ENCODE measurements around the gene GNG11. TPM values are rescaled to one million over a fixed set of nuclear protein-coding genes. Genes with fewer than 3 reads are reported as not detected.
"Not testable (repeated sequence)": the region's sequence is repeated elsewhere in the genome, so short reads cannot be mapped to it uniquely, and the experiment has no call there.

The GNG11 gene
- 17.0 TPM for polyA plus RNA-seq (2013, experiment 1 of 2; ENCODE audit: insufficient read length)
- polyA plus RNA-seq (2013, experiment 2 of 2; ENCODE audit: insufficient read length): 18.0 TPM

DNA sequence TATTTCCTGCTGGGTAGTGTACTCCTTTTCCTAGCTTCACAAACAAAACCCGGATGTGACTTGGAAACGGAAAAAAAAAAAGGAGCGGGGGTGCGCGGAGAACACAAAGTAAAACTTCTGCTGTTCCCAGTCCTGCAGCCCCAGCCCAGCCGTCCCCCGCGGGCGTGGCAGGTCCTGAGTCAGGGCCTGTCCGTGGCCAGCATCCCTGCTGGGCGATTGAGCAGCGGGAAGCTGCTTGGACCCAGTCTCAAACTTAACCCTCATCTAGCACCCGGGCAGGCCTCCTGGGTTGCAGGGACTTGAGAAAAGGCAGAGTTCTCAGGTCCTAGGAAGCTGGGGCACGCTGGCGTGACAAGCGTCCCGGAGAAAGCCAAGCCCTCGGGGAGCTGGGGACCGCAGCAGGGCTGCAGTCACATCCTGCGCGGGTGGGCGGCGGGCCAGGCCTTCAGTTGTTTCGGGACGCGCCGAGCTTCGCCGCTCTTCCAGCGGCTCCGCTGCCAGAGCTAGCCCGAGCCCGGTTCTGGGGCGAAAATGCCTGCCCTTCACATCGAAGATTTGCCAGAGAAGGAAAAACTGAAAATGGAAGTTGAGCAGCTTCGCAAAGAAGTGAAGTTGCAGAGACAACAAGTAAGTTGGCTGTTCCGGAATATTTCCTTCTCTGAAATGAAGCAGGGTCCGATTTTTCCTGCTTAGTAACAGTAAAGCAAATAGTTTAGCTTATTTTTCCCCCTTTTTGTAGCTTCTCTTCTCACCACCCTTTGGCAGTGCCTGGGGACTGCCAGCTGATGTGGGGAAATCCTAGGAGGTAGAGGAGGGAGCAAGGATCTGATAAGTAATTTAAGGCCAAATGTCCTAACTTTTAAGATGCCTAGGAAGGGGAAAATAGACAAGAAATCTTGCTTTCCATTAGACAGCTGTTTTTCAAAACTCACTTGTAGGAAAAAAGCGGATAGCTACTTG, at the start of gene GNG11:
Gene GNG11, plus strand, starts transcription at position 129 of the 960 bp plus-strand sequence. Its CDS starts 403 bp downstream, at position 532.
- DNase-seq: peak; percentile 71

DNA sequence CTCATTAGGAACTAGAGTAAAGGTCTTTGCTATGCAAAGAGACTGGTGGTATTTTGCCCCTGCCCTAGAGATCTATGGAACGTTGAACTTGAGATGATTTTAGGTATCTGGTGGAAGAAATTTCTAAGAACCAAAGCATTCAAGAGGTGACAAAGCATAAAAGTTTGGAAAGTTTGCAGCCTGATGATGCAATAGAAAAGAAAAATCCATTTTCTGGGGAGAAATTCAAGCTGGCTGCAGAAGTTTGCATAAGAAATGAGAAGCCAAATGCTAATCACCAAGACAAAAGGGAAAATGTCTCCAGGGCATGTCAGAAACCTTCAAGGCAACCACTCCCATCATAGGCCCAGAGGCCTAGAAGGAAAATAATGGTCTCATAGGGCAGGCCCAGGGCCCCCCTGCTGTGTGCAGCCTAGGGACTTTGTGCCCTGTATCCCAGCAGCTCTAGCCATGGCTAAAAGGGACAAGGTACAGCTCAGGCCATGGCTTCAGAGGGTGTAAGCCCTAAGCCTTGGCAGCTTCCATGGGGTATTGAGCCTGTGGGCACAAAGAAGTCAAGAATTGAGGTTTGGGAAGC, 47.4 kb upstream of the GNG11 start:
- DNase-seq: no peak

DNA sequence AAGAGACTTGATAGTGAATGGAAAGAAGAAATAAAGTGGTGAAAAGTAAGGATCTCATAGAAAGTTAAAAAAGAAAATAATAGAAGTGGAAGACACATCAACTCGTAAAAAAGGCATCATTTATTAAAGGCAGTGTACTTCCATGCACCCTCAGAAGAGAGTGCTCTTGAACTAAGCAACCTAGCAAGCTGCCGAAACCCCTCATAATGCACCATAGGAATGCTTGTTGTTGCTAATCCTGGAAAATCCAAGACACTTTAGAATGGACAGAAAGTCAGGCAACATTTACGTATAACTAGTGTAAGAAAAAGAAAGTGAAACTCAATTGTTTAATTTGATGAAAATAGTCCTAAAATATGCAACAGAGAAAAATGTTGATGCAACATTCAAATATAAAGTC, 43.8 kb upstream of the GNG11 start:
- DNase-seq: no peak

DNA sequence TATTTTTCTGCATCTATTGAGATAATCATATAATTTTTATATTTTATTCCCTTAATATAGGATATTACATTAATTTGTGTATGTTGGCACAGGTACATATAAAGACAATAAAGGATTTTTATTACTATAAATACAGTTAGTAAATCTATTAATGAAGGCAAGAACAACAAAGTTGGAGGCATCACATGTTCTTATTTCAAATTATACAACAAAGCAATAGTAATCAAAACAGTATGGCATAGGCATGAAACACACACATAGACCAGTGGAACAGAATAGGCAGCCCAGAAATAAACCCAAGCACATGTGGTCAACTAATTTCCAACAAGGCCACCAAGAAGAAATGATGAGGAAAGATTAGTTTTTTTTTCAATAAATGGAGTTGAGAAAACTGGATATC, 42.2 kb upstream of the GNG11 start:
- DNase-seq: no peak

DNA sequence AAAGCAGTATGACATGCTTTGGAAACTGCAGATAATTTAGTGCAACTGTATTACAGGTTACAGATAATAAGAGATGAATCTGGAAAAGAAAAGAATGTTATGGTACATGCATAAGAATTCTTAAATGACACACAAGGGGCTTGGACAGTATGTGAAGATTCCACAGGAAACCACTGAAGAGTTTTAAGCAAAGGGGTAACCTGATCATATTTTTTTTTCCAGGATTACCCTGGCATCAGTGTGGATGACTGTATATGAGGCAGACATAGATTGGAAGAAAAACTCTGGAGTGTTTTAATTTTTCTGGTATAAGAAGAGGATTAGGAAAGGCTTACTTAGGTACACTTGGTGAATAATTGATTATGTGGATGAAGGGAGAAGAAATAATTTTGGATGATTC, 39.1 kb upstream of the GNG11 start:
- DNase-seq: peak; percentile 34

DNA sequence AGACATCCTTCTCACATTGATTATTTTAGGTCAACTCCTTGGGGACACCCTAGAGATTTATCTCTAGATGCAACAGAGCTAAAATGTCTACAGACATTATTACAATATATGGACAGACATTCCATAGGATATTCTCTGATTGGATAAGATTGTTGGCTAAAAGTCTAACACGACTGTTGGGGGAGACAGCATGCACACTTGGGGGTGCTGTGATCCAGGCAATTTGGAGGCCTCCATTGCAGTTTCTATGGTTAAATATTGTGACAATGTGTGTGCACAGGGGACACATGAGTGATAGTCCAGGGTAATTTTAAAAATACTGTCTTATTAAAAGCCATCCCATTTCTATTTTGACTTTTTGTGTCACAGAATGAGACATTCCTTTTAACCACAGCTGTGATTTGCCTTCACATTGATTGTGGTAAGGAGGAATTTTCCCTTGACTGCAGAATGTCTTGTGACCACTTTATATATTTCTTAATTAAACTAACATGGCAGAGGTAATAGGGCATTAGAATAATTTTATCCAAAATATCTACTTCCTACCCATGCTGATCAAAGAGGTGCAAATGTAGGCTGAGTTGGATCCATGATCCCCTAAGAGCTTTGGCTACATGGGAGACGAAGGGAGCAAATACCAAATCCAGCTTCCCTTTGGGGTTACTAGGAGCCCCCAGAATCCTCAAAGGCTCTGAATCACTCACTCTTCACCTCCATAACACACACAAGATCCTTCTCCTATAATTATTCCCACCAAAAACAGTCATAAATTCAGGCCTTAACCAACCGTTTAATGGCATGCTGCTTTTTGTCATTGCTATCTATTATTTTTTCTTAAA, 38.2 kb upstream of the GNG11 start:
- no peak for DNase-seq

DNA sequence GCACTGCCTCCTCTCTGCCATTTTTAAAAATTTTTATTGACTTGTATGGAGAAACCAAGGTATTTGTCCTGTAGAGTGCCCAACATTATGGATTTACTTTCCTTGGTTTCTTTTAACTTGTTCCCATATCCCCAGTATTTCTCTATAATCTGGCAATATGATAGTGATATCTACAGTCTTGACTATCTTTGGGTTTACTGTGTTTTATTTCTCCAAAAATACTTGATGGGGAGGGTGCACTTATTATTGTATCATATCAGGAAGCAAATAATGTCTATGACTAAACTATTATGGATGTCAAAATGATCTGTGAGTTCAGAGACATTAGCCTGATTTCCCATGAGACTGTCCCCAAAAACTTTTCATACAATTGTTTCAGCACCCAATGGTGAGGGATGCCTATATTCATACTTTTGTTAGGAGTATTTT, 37.6 kb upstream of the GNG11 start:
- no peak for DNase-seq

DNA sequence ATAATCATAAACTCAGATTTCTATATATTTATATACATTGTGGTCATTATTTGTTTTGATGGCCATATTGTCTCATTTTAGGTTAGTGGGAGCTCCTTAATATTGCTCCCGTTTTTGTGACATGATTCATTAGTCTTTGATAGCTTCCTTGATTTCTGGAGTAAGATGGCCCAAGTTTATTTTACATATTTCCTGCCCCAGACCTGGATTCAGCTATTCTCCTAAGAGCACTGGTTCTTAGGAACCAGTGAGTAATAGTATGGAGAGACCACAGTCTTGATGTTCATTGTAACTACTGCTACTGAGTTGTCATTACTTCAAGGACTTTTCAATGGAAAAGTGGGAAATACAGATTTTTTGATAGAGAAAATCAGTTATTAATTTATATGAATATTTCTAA, 37.0 kb upstream of the GNG11 start:
- no peak for DNase-seq

DNA sequence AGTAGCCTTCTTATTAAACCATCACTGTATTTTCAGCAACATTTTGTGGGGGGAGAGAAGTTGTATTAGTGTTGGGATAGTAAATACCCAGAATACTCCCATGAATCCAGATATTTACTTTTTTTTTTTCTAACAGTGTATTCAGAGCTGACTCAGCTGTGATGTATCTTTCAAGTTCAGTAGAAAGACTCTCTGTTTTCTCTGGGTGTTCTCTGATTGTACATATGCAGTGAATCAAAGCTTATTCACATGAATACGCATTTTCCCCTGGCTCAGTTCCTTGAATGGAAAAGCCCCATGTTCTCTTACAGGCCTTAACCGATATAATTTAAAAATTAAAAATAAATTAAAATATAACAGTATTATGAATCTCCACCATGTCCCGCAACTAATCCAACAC, 32.3 kb upstream of the GNG11 start:
- DNase-seq: peak; percentile 68

DNA sequence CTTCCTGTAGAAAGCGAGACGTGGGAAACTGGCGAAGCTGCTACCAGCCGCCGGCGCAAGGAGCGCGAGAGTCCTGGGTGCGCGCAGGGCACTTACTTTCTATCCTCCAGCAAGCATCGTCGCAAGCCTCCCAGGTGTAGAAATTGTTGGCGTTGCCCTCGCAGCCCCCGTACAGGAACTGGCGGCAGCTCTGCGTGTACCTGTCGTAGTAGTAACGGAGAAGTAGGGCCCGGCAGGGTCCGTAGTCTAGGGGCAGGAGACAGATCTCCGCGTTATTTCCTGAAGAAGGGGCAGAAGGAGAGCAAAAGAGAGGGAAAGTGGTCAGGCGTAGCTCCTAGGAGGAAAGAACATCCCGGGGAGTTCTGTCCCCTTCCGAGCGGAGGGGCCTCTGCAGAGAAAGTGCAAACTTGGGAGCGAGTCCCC, 31.5 kb upstream of the GNG11 start:
- peak; percentile 41 for DNase-seq

DNA sequence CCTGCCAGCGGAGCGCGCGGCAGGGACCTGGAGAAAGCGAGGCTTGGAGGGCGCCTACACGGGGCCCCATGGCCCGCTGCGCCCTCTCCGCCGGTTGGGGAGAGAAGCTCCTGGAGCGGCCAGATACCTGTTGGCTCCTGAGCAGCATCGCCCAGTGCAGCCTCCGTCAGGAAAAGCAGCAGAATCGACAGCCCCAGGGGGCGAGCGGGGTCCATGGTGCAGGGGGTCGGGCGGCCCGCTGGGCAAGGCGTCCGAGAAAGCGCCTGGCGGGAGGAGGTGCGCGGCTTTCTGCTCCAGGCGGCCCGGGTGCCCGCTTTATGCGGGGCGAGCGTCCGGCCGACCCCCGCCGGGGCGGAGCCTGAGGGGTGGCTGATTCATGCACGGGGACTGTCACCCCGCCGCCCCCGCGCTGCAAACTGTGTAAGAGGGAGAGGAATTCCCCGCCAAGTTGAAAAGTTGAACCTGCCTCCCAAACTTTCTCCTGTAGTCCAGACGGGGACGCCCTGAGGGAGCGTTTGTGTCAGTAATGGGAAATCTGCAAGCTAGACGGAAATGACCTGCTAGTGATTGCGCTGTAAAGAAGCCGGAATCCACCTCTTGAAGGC, 31.0 kb upstream of the GNG11 start, which contains the start of gene TFPI2:
Gene TFPI2, minus strand, starts transcription at position 290 of the 605 bp plus-strand sequence. Its CDS starts 75 bp downstream, at position 215.
- peak; percentile 55 for DNase-seq

DNA sequence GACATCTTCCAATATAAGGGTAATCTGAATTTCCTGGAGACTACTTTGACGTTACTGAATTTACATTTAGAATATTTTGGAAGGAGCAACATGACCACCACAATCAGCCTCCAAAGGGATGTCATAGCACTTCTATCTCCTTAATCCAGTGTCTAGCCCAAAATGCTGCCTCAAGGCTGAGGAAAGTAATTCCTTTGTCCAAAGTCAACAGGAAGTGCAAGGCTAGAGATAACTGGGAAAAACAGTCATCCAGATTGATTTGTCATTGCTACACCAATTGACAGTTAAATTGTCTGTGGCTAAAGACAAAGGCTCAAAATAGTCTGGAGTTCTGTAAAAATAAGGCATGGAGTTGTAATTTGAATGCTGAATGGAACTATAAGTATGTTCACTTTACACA, 27.1 kb upstream of the GNG11 start:
- DNase-seq: no peak

DNA sequence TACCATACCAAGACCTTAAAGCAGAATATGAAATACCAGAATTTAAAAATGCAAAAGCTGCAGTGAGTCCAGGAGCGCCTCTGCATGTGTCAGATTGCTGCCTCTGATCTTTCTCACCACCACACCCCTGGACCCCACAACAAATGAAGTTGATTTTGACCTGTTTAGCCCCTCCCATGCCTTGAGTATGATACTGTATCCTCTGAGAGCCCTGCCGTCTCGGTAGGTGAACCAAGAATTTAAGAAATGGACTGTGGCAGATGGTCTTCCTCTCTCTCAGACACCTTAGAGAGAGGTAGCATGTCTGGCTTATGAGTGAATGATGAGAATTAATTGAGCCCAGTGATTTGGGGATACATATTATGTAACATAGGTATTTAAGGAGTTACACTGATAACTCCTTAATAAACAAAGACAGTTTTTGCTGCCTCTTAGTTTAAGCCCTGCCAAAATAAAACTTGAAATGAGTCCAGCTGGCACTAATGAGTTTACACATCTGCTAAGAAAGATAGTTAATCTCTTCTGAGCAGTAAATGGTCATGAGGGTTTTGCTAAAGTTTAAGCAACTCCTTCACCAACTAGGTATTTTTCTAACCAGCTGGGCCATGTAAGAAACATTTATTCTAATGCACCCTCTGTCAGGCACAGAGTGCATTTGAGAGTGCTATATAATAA, 26.4 kb upstream of the GNG11 start:
- DNase-seq: no peak

DNA sequence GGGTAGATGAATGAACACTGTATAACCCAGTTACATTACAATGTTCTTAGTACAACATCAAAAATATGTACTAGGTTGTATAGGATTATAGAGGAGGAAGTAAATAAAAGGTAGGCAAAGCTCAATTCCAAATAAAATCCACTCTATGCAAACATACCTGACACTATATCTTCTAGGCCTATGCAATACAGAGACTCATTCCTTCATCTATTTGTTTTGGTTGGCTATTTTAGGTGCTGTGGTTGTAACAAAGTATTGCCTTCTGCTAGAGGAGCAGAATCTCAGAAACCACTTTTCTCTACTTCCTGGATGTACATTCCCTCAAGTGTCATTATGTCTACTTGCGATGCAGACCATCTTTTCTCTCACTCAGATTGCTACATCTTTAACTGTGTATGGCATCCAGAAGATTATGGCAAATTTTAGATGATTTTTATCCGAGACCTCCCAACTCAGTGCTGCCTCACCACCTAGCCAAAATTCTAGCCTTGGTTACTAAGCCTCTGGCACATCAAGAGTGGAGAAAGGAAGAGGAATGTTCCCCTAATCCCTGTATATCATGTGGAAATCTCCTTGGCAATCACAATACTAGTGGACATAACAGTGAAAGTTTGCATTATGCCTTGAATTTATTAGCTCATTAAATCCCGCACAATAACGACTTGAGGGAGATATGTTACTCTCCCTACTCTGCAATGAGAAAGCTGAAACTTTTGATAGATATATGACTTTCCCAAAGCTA, 25.5 kb upstream of the GNG11 start:
- no peak for DNase-seq

DNA sequence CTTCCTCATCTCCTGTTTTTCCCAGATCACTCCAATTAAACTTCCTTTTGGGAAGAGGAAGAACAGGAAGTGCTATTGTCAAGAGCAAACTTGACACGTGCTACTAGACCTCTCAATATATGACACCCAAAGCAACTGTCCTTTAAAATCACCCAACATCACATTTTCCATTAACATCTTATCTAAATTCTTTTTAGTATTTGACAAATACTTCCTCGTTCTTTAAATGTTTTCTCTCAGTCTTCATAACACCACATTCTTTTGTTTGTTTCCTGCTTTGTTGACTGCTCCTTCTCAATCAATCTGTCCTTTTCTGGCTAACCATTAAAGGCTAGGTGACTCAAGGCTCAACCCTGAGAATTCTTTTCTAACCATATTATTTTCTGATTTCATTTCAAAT, 23.9 kb upstream of the GNG11 start:
- DNase-seq: no peak

DNA sequence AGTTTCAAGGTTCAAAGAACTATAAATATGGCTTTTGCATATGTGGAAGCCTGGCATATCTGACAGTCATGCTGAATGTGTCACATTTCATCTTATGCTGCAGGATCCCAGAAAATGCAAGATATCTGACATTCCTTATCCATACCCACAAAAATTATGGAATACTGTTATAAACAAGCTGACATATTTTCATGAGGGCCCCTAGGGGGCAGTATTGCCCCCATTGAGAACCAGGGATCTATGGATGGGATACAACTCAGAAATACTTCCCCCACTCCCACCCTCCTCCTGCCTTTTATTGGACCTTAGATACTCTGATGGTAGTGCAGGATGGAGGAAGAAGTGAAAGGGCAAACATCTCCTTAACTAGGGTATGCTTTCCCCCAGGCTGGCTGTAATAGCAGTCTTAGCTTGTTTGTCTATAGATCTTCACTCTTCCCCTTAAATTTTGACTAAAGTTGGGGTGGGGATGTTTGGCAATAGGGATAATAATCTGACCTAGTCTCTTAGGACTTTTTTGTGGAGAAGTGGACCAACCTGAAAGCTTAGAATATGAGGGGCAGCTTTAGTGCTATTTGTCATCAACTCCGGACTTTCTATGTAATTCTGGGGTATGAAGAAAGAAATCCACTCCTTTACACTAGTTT, 18.6 kb upstream of the GNG11 start:
- peak; percentile 71 for DNase-seq

DNA sequence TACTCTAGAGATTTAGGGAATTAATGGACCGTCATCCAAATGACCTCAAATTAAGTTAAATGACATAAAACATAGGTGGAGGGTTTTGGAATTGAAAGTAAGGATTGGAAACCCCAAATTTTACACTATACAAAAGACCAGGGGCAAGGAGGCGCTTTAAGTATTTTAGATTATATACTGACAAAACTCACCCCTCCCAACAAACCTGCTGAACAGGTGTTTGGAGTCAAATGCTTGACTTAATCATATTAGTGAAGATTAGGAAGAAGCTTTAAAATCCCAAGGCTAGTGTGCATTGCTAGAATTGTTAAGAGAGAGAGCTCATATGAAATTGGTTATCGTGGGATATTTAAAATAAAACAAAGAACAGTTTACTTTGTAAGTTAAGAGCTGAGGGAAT, 15.3 kb upstream of the GNG11 start, which contains the start of gene GNGT1:
Gene GNGT1, plus strand, starts transcription at position 301 of the 400 bp plus-strand sequence. CDS start 180 bp downstream, outside the sequence.
- no peak for DNase-seq

DNA sequence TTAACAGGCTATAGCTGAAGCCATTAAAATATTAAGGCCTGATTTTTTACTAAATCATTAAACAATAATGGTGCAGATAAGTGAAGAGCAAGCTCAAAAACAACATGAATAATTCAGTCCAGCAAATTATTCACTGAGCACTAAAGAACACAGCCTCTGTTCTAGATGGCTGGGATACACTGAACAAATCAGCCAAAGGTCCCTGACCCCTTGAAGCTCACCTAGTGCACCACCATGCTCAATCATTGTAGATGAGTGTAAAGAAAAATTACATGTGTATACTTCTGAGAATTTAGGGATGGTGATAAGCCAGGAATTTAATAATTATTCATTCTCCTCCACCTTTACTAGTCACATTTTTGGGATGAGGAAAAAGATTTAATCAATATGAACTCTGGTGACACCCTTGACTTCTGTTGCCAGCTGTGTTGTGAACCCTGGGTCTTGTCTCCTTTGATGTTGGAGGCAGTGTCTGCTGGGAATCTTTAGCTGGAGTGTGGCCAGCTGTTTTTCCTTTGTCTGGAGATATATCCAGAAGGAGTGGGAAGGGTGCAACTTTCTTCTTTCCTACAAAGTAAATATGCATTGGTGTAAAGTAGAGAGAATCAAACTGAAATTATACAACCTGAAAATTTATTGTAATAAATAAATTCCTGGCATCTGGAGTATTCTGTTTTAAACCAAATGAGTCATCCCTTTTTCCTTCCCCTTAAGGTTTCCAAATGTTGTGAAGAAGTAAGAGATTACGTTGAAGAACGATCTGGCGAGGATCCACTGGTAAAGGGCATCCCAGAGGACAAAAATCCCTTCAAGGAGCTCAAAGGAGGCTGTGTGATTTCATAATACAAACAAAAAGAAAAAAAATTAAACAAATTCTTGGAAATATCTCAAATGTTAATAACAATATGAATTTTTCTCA, 11.2 kb upstream of the GNG11 start:
- DNase-seq: peak; percentile 76

DNA sequence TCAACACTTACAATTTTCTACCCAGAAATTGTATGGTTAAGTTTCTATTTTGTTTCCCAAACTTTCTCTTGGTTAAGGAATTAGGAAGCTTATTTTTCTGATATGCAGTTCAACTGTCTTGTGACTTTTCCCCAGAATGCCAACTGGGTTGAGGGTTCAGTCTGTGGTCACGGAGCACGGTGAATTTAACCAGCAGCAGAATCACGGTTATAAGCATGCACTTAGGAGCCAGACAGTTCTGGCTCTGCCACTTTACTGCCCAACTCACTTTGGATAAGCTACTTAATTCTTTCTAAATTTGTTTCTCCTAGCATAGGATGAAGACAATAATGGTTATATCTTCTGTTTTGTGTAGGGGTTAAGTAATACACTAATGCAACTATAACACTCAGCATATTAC, 10.3 kb upstream of the GNG11 start:
- DNase-seq: not testable (repeated sequence)
